GM21825 (cell line): ENCODE data around the gene DPP6.
"Not testable (repeated sequence)": the region's sequence is repeated elsewhere in the genome, so short reads cannot be mapped to it uniquely, and the experiment has no call there.

Experiments
- ATAC-seq: cut with Tn5 transposase; IDR thresholded peaks from one replicate; pipeline ENCODE4 v1.9.1; 2021; ENCODE audit warnings: mild to moderate bottlenecking, moderate library complexity; ENCODE audit not compliant: unreplicated experiment

Gene DPP6

DNA sequence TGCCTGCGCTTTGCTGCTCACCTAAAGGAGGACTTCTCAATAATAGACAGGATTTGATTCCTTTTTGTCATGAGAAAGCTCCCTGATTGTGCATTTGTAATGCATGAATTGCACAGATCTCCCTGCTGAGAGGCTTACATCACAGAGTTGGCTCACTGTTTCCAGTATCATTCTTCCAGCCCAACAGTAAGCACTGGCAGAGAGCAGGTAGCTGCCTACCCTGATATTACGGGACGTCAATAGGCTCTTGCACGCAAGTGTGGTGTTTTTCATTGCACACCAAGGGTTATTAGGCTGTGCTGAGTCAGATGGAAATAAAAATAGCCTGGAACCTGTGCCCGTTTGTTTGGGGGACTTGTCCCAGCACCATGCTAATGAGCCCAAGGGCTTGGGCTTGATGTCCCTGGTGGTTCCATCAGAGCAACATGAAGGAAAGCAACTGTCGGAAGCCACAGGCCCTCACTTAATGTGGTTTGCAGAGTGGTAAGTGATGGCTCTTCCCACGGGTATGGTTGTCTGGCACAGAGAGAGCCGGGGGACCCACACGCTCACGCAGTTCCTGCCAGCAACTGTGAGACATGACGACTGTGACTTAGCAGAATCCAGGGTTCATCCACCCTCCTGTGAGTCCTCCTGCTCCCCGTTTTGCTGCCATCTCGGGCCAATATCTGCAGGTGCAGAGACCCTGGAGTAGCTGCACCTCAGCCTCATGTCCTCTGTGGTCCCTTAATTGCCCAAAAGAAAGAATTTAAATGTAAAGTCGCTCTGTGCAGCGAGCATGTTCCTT, 20.4 kb downstream of the DPP6 start:
- not testable (repeated sequence) for ATAC-seq

GRCh38 chr7:154078523-154078922, 26.3 kb downstream of the DPP6 start:
- not testable (repeated sequence) for ATAC-seq

DNA sequence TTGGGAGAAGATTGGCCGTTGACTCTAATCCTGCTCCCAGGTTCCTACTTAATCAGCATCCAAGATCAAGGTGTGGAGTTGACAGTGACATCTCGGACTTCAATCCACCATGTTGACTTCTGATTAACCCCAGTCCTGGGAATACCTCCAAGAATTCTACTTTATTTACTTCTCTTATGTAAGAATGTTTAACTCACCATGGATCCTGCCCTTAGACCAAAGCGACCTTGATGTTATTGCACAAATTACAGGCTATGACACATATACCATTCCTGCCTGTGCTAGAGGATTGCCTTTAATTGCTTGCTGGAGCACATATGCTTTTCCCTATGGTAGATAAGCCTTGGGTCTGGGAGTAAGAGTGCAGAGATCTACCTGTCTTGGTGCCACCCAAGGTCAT, 28.1 kb downstream of the DPP6 start:
- not testable (repeated sequence) for ATAC-seq

DNA sequence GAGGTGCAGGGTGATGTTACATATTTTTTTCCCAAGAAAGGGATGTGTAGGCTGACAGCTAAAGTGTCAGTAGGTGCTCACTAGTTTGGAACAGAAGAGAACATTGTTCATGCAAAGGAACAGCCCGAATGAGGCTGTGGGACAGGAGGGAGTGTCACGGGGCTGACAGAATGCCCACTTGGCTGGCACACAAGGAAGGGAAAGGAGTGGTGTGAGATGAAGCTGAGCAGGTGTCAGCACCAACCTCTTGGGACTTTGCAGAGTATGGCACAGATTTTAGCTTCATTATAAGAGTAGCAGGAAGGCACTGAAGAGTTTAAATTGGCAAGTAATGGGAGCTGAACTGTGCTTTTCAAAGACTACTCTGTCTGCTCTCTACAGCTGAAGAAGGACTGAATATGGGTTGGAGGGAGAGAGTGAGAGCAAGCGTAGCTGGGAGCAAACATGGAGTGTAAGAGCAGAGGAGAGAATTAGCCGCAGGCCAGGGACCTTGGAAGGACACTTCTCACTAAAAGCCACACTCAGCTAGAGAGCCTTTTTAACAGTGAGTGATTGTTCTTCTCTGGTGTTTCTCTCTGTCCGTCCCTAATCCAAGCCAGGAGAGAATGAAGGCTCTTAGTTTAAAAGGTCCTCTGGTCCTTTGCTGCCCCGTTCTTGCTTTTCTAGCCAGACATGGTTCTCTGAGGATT, 35.0 kb downstream of the DPP6 start:
- ATAC-seq, result not testable (repeated sequence)

DNA sequence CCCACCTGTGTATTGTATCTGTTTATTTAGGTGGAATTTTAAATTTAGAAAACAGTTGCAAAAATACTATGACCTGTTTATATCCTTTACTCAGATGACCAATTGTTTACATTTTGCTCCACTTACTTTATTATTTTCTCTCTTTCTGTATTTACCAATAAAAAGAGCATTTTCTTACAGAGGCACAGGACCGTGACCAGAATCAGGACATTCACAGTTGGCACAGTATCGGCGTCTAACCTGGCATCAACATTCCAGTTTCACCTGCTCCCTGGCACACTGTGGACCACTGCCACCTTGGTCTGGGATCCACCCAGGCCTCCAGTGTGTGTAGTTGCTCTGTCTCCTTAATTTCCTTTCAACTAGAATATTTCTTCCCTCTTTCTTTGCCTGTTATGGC, 39.9 kb downstream of the DPP6 start:
- ATAC-seq, result not testable (repeated sequence)

- not testable (repeated sequence) for ATAC-seq
Observed at GRCh38 chr7:154095201-154095600, 43.0 kb downstream of the DPP6 start.

- ATAC-seq, result not testable (repeated sequence)
Observed at GRCh38 chr7:154105063-154105462, 52.9 kb downstream of the DPP6 start.

GRCh38 chr7:154109615-154110014, 57.4 kb downstream of the DPP6 start:
- not testable (repeated sequence) for ATAC-seq

GRCh38 chr7:154113732-154114351, 61.6 kb downstream of the DPP6 start:
- not testable (repeated sequence) for ATAC-seq

- not testable (repeated sequence) for ATAC-seq
Observed at GRCh38 chr7:154117411-154118390, 65.5 kb downstream of the DPP6 start.

GRCh38 chr7:154120825-154121224, 68.6 kb downstream of the DPP6 start:
- not testable (repeated sequence) for ATAC-seq

DNA sequence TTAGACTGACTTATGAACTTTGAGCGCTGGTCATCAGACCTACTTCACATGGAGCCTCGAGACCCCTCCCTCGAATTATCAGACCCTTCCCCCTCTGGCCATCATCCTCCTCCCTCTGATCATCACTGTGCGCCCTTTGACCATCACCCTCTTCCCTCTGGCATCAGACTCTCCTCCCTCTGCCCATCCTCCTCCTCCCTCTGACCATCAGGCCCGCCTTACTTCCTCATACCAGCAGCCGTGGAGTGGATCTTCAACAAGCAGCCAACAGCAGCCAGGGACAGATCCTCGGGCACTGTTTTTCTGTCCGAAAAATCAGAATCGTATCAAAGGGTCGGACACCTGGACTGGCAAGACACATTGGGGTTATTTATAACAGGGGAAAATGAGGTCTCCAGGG, 70.5 kb downstream of the DPP6 start:
- not testable (repeated sequence) for ATAC-seq

DNA sequence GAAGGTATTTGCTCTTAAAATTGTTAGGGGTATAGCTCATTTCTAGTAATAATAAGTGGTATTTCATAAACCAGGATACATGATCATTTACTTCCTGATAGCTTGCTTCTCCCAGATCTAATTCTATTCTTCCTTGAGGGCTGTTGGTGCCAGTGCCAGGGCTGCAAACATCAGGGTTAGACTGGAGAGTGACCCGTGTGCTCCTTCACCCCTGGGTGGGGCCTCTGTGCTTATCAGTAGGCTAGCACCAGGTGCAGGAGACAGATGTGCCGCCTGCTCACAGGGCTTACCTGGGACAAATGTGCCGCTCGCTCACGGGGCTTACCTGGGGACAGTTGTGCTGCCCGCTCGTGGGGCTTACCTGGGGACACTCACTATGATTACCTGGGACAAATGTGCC, 71.2 kb downstream of the DPP6 start:
- ATAC-seq, result not testable (repeated sequence)

- ATAC-seq, result not testable (repeated sequence)
Observed at GRCh38 chr7:154129142-154129541, 76.9 kb downstream of the DPP6 start.

DNA sequence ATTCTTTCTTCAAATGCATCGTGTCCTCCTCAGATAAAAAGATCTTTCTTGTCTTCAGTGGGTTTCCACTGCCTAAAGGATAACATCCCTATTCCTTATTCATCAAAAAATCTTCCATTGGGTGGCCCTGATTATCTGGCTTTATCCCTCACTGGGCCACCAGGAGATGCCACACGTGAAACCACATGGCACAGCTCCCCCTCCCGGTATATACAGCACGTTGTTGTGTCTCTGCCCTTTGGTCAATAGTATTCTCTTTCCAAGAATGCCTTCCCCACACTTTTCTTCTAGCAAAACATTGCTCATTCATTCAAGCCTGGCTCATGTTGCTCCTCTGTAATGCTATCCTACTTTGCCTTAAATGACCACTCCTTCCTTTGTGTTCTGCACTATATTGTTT, 80.4 kb downstream of the DPP6 start:
- not testable (repeated sequence) for ATAC-seq

DNA sequence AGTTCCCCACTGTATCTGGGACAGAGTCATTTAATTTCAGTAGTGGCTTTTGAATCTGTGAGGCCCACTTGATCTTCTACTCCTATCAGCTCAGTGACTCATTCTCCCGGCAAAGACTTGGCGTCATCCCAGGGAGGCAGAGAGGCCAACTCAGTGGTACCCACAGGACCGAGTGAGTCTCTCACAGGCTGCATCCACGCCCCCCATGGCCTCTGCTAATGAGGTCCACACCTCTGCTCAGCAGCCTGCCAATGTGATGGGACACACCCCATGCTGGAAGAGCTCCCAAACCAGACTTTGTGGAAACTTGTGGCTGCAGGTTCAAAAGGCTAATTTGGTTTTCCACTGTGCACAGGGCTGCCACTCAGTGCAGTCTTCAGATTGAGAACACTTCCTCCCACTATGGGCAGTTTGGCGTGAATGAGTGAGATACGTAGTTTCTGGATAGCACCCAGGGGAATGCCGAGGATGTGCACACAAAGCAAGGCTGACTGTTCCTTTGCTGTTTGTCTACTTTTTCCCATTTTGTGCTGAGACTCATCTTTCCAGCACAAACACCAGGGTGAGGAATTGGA, 81.6 kb downstream of the DPP6 start:
- not testable (repeated sequence) for ATAC-seq

- ATAC-seq, result not testable (repeated sequence)
Observed at GRCh38 chr7:154134698-154135097, 82.5 kb downstream of the DPP6 start.

DNA sequence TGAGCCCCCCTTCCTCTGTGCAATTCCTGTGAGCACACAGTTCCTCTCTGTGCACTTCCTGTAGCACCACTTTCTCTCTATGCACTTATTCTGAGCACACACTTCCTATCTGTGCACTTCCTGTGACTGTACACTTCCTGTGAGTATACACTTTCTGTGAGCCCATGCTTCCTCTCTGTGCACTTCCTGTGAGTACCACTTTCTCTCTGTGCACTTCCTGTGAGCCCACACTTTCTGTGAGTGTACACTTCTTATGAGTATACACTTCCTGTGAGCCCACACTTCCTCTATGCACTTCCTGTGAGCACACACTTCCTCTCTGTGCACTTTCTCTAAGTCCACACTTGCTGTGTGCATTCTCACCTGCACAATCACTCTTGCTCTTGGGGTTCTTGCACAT, 83.4 kb downstream of the DPP6 start:
- ATAC-seq, result not testable (repeated sequence)

- ATAC-seq, result not testable (repeated sequence)
Observed at GRCh38 chr7:154145922-154146706, 93.9 kb downstream of the DPP6 start.
